ENCODE results near the gene SETD3. TPM values are rescaled to one million over a fixed set of nuclear protein-coding genes. Genes with fewer than 3 reads are reported as not detected.

SETD3 gene
- total and polyA plus RNA-seq, 2 experiments from 2014 or later: 43.3 to 54.6 TPM

- Histone ChIP-seq H4K20me1 (ENCODE audit: insufficient read depth) (peaks cover 17% of the 10 kb centered on the region), H2AFZ (peak overlapping the region; percentile 66), H3K9me2 (ENCODE audit: insufficient read depth) (no peaks in the 10 kb centered on the region), H3K9ac (peak overlapping the region; percentile 87), H3F3A (ENCODE audit: insufficient read depth) (peaks cover 15% of the 10 kb centered on the region; the same call in 1 of the 2 replicates), H3K27me3 (replicated peaks; ENCODE audit: insufficient read depth) (no peaks in the 10 kb centered on the region), H3K4me3 (peak overlapping the region; percentile 84), H3K4me1 (ENCODE audit: insufficient read depth) (peaks cover 41% of the 10 kb centered on the region), H3K36me3 (ENCODE audit: low read depth) (no peaks in the 10 kb centered on the region), H3K9me3 (ENCODE audit: low read depth) (no peaks in the 10 kb centered on the region), H3K79me2 (ENCODE audit: insufficient read depth) (peaks cover 86% of the 10 kb centered on the region), H3K27ac (peak overlapping the region; percentile 79), H3K4me2 (ENCODE audit: unreplicated experiment) (peak overlapping the region; percentile 96)
- WGBS, 2 experiments (ENCODE audit: low coverage in 1 of 2, low lambda C conversion rate in 2 of 2, missing lambda C conversion rate in 2 of 2): 8 to 10% methylated on average over 18 of the region's 18 CpGs
- in situ Hi-C loops (cut with MboI): no loop called here
- peak; percentile 43 for DNase-seq
- TF ChIP-seq EZH2 (IDR thresholded peaks at IDR 0.05; ENCODE audit: insufficient read depth, poor library complexity, severe bottlenecking): no peak
- no peak for TF ChIP-seq EZH2phosphoT487 (IDR thresholded peaks at IDR 0.05; ENCODE audit: insufficient read depth, low read depth)
Measured at GRCh38 chr14:99479160-99479905, 1.3 kb downstream of the SETD3 start.

GRCh38 chr14:99478128-99478527, 2.5 kb downstream of the SETD3 start:
- H3K9me3 ChIP-seq (ENCODE audit: low read depth): no peaks in the 10 kb centered on the region
- peaks cover 15% of the 10 kb centered on the region; the same call in 1 of the 2 replicates for H3F3A ChIP-seq (ENCODE audit: insufficient read depth)
- H2AFZ ChIP-seq: no peak overlapping the region
- H3K79me2 ChIP-seq (ENCODE audit: insufficient read depth): peaks cover 86% of the 10 kb centered on the region
- DNase-seq: no peak
- peak overlapping the region; percentile 96 for H3K4me2 ChIP-seq (ENCODE audit: unreplicated experiment)
- no peak for TF ChIP-seq EZH2 (IDR thresholded peaks at IDR 0.05; ENCODE audit: insufficient read depth, poor library complexity, severe bottlenecking)
- no peak for TF ChIP-seq EZH2phosphoT487 (IDR thresholded peaks at IDR 0.05; ENCODE audit: insufficient read depth, low read depth)
- peaks cover 16% of the 10 kb centered on the region; the same call in 1 of the 2 replicates for H4K20me1 ChIP-seq (ENCODE audit: insufficient read depth)
- H3K4me3 ChIP-seq: no peak overlapping the region
- H3K27ac ChIP-seq: no peak overlapping the region
- no peaks in the 10 kb centered on the region for H3K27me3 ChIP-seq (replicated peaks; ENCODE audit: insufficient read depth)
- WGBS, 2 experiments (ENCODE audit: low coverage in 1 of 2, low lambda C conversion rate in 2 of 2, missing lambda C conversion rate in 2 of 2): 84 to 85% methylated on average over 4 of the region's 4 CpGs
- in situ Hi-C loops (cut with MboI): no loop called here
- H3K9me2 ChIP-seq (ENCODE audit: insufficient read depth): no peaks in the 10 kb centered on the region
- H3K9ac ChIP-seq: no peak overlapping the region
- no peaks in the 10 kb centered on the region for H3K36me3 ChIP-seq (ENCODE audit: low read depth)
- H3K4me1 ChIP-seq (ENCODE audit: insufficient read depth): peaks cover 34% of the 10 kb centered on the region

GRCh38 chr14:99476864-99477263, 3.8 kb downstream of the SETD3 start:
- Histone ChIP-seq H3K4me1 (ENCODE audit: insufficient read depth) (peaks cover 26% of the 10 kb centered on the region; the same call in 1 of the 2 replicates), H3K9me2 (ENCODE audit: insufficient read depth) (no peaks in the 10 kb centered on the region), H3K4me2 (ENCODE audit: unreplicated experiment) (peak overlapping the region; percentile 19), H3F3A (ENCODE audit: insufficient read depth) (peaks cover 15% of the 10 kb centered on the region; the same call in 1 of the 2 replicates), H3K27ac (no peak overlapping the region), H3K4me3 (no peak overlapping the region), H4K20me1 (ENCODE audit: insufficient read depth) (peaks cover 12% of the 10 kb centered on the region; the same call in 1 of the 2 replicates), H2AFZ (no peak overlapping the region), H3K9ac (no peak overlapping the region), H3K9me3 (ENCODE audit: low read depth) (no peaks in the 10 kb centered on the region), H3K27me3 (replicated peaks; ENCODE audit: insufficient read depth) (no peaks in the 10 kb centered on the region), H3K36me3 (ENCODE audit: low read depth) (no peaks in the 10 kb centered on the region), H3K79me2 (ENCODE audit: insufficient read depth) (peaks cover 86% of the 10 kb centered on the region)
- in situ Hi-C loops (cut with MboI): no loop called here
- WGBS, 2 experiments (ENCODE audit: low coverage in 1 of 2, low lambda C conversion rate in 2 of 2, missing lambda C conversion rate in 2 of 2): 75 to 77% methylated on average over 1 of the region's 1 CpG
- DNase-seq: peak; percentile 74
- TF ChIP-seq EZH2 (IDR thresholded peaks at IDR 0.05; ENCODE audit: insufficient read depth, poor library complexity, severe bottlenecking) (no peak), EZH2phosphoT487 (IDR thresholded peaks at IDR 0.05; ENCODE audit: insufficient read depth, low read depth) (no peak)

GRCh38 chr14:99475660-99476059, 5.0 kb downstream of the SETD3 start:
- H3K79me2 ChIP-seq (ENCODE audit: insufficient read depth): peaks cover 92% of the 10 kb centered on the region
- no peak overlapping the region for H3K9ac ChIP-seq
- peaks cover 18% of the 10 kb centered on the region; the same call in 1 of the 2 replicates for H4K20me1 ChIP-seq (ENCODE audit: insufficient read depth)
- no peaks in the 10 kb centered on the region for H3K9me3 ChIP-seq (ENCODE audit: low read depth)
- in situ Hi-C loops (cut with MboI): no loop called here
- no peak for TF ChIP-seq EZH2 (IDR thresholded peaks at IDR 0.05; ENCODE audit: insufficient read depth, poor library complexity, severe bottlenecking)
- TF ChIP-seq EZH2phosphoT487 (IDR thresholded peaks at IDR 0.05; ENCODE audit: insufficient read depth, low read depth): no peak
- H3F3A ChIP-seq (ENCODE audit: insufficient read depth): peaks cover 15% of the 10 kb centered on the region; the same call in 1 of the 2 replicates
- no peak overlapping the region for H2AFZ ChIP-seq
- no peaks in the 10 kb centered on the region for H3K36me3 ChIP-seq (ENCODE audit: low read depth)
- H3K9me2 ChIP-seq (ENCODE audit: insufficient read depth): no peaks in the 10 kb centered on the region
- no peak overlapping the region for H3K27ac ChIP-seq
- no peak overlapping the region for H3K4me3 ChIP-seq
- DNase-seq: no peak
- H3K4me1 ChIP-seq (ENCODE audit: insufficient read depth): peaks cover 26% of the 10 kb centered on the region; the same call in 1 of the 2 replicates
- no peaks in the 10 kb centered on the region for H3K27me3 ChIP-seq (replicated peaks; ENCODE audit: insufficient read depth)
- no peak overlapping the region for H3K4me2 ChIP-seq (ENCODE audit: unreplicated experiment)
- WGBS, 2 experiments (ENCODE audit: low coverage in 1 of 2, low lambda C conversion rate in 2 of 2, missing lambda C conversion rate in 2 of 2): 97% methylated on average over 2 of the region's 2 CpGs

Measured in GM23248 (cell line).